DND-41 (cell line): ENCODE measurements around the gene GMFB.

Source experiments
- ATAC-seq: fragments of 200-7000 bp; cut with Tn5 transposase; 3 replicates; pipeline ENCODE4 v1.9.1; 2021; ENCODE audit warnings: low read depth; ENCODE audit not compliant: insufficient read depth
- DNase-seq: peaks from one replicate; pipeline ENCODE4 v3.0.0-alpha.2; 2020
- H2AFZ ChIP-seq: 2 replicates; pipeline ENCODE4 v1.6.0; 2012; ENCODE audit warnings: low read depth, low read length
- H3K27ac ChIP-seq: 2 replicates; pipeline ENCODE4 v1.5.1; 2012; ENCODE audit warnings: low read length, inconsistent platforms
- H3K27me3 ChIP-seq: fragments of 200-600 bp; sonication (generic); 2 replicates; pipeline ENCODE4 v1.6.0; 2012; ENCODE audit warnings: low read length, mild to moderate bottlenecking, inconsistent platforms; ENCODE audit not compliant: insufficient read depth, poor library complexity
- H3K36me3 ChIP-seq: 2 replicates; pipeline ENCODE4 v1.5.1; 2012; ENCODE audit warnings: low read length, inconsistent platforms; ENCODE audit not compliant: insufficient read depth
- H3K4me1 ChIP-seq: 2 replicates; pipeline ENCODE4 v1.5.1; 2012; ENCODE audit warnings: mild to moderate bottlenecking, low read length; ENCODE audit not compliant: insufficient read depth
- H3K4me2 ChIP-seq: 2 replicates; pipeline ENCODE4 v1.6.0; 2012; ENCODE audit warnings: mild to moderate bottlenecking, moderate library complexity, low read length, inconsistent platforms; ENCODE audit not compliant: insufficient read depth
- H3K4me3 ChIP-seq, 2 experiments: fragments of 200-600 bp in 1 of 2; shearing (Covaris generic) in 1 of 2; 2 replicates each; pipeline ENCODE4 v1.5.1; 2012 to 2016; ENCODE audit warnings: inconsistent platforms in 2 of 2, low read length in 2 of 2, mild to moderate bottlenecking in 2 of 2, low read depth in 1 of 2, moderate library complexity in 1 of 2
- H3K79me2 ChIP-seq: 2 replicates; pipeline ENCODE4 v1.6.0; 2012; ENCODE audit warnings: low read length, inconsistent platforms; ENCODE audit not compliant: insufficient read depth
- H3K9ac ChIP-seq: 2 replicates; pipeline ENCODE4 v1.6.0; 2012; ENCODE audit warnings: low read depth, mild to moderate bottlenecking, inconsistent platforms, low read length, moderate library complexity
- H3K9me3 ChIP-seq: 2 replicates; pipeline ENCODE4 v1.5.1; 2012; ENCODE audit warnings: low read length, moderate library complexity, mild to moderate bottlenecking, inconsistent platforms; ENCODE audit not compliant: insufficient read depth, severe bottlenecking
- H4K20me1 ChIP-seq: 2 replicates; pipeline ENCODE4 v1.6.0; 2012; ENCODE audit warnings: low read length; ENCODE audit not compliant: insufficient read depth
- EZH2 ChIP-seq: IDR thresholded peaks from 3 replicates; pipeline ENCODE4 v1.6.1; 2012; ENCODE audit warnings: borderline replicate concordance, low read depth, mild to moderate bottlenecking, moderate library complexity, low read length, inconsistent platforms; ENCODE audit not compliant: severe bottlenecking
- TF ChIP-seq, protein P1 (sequence below): IDR thresholded peaks from 2 replicates; pipeline ENCODE4 v1.5.1; 2012; ENCODE audit warnings: borderline replicate concordance, low read length, moderate library complexity, mild to moderate bottlenecking; ENCODE audit not compliant: poor library complexity, severe bottlenecking; ENCODE audit errors: extremely low read depth

Gene GMFB

DNA sequence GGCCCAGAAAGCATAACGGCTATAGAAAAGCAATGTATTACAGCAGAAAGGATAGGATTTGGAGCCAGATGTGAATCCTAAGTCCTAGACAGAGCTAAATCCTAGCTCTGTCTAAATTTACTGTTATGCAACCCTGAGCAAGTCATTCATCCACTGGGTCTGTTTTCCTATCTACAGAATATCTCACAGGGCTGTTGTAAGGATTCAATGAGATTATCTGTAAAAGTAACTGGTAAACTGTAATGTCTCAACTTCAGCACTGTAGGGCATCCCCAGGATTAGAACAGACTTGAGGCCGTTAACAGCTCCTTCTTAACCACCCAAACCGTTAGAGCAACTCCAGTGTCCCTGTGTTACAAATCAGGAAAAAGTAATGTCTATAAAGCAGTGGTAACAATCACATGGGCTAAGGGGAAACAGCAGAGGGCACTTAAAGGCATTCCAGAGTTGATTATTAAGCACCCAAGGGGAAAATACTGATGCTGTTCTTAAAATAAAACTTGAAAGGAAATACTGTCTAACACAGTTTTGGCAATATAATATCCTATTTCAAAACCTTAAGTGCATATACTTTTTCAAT lies 10.1 kb downstream of the GMFB start:
- Histone ChIP-seq H3K27ac (no peak overlapping the region), H3K79me2 (peaks cover 20% of the 10 kb centered on the region), H4K20me1 (peaks cover 10% of the 10 kb centered on the region), H3K4me2 (no peak overlapping the region), H3K9me3 (no peaks in the 10 kb centered on the region), H3K27me3 (no peaks in the 10 kb centered on the region), H3K9ac (no peak overlapping the region), H2AFZ (no peak overlapping the region), H3K4me1 (no peaks in the 10 kb centered on the region), H3K4me3 (no peak overlapping the region), H3K36me3 (peaks cover 69% of the 10 kb centered on the region)
- ATAC-seq = no peak
- TF ChIP-seq, protein P1, sequence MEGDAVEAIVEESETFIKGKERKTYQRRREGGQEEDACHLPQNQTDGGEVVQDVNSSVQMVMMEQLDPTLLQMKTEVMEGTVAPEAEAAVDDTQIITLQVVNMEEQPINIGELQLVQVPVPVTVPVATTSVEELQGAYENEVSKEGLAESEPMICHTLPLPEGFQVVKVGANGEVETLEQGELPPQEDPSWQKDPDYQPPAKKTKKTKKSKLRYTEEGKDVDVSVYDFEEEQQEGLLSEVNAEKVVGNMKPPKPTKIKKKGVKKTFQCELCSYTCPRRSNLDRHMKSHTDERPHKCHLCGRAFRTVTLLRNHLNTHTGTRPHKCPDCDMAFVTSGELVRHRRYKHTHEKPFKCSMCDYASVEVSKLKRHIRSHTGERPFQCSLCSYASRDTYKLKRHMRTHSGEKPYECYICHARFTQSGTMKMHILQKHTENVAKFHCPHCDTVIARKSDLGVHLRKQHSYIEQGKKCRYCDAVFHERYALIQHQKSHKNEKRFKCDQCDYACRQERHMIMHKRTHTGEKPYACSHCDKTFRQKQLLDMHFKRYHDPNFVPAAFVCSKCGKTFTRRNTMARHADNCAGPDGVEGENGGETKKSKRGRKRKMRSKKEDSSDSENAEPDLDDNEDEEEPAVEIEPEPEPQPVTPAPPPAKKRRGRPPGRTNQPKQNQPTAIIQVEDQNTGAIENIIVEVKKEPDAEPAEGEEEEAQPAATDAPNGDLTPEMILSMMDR = no peak
- TF ChIP-seq EZH2 = no peak
- DNase-seq = no peak

- H3K9ac ChIP-seq = no peak overlapping the region
- TF ChIP-seq, protein P1 = no peak
- TF ChIP-seq EZH2 = no peak
- no peak for ATAC-seq
Measured at GRCh38 chr14:54475911-54476310, 12.9 kb downstream of the GMFB start.

GRCh38 chr14:54475187-54475899 lies 13.4 kb downstream of the GMFB start:
- H2AFZ ChIP-seq = no peak overlapping the region
- DNase-seq = no peak
- H4K20me1 ChIP-seq = no peaks in the 10 kb centered on the region
- no peak overlapping the region for H3K4me2 ChIP-seq
- H3K4me1 ChIP-seq = no peaks in the 10 kb centered on the region
- no peak for ATAC-seq
- no peak overlapping the region for H3K9ac ChIP-seq
- no peak overlapping the region for H3K4me3 ChIP-seq
- H3K36me3 ChIP-seq = peaks cover 45% of the 10 kb centered on the region
- H3K27ac ChIP-seq = no peak overlapping the region
- TF ChIP-seq, protein P1 = no peak
- TF ChIP-seq EZH2 = no peak
- no peaks in the 10 kb centered on the region for H3K9me3 ChIP-seq
- no peaks in the 10 kb centered on the region for H3K79me2 ChIP-seq
- no peaks in the 10 kb centered on the region for H3K27me3 ChIP-seq

More at GRCh38 chr14:54475911-54476310, 12.9 kb downstream of the GMFB start:
- Histone ChIP-seq H3K4me2 (no peak overlapping the region), H3K4me1 (no peaks in the 10 kb centered on the region), H3K36me3 (peaks cover 45% of the 10 kb centered on the region), H3K27me3 (no peaks in the 10 kb centered on the region), H3K4me3 (no peak overlapping the region), H4K20me1 (no peaks in the 10 kb centered on the region), H3K27ac (no peak overlapping the region), H3K9me3 (no peaks in the 10 kb centered on the region), H2AFZ (no peak overlapping the region), H3K79me2 (no peaks in the 10 kb centered on the region)
- no peak for DNase-seq
